KOPT-K1 (cell line): ENCODE results near the gene PRSS27.
"Not testable (repeated sequence)": the region's sequence is repeated elsewhere in the genome, so short reads cannot be mapped to it uniquely, and the experiment has no call there.

Experiments
- H3K27ac ChIP-seq: fragments of 200-600 bp; sonication (generic); 2 replicates; pipeline ENCODE4 v1.5.1; 2016; ENCODE audit warnings: antibody characterized with exemption, mild to moderate bottlenecking, low read depth, low read length; ENCODE audit not compliant: poor library complexity, severe bottlenecking
- H3K36me3 ChIP-seq: fragments of 200-600 bp; sonication (generic); 2 replicates; pipeline ENCODE4 v1.5.1; 2017; ENCODE audit warnings: antibody characterized with exemption, mild to moderate bottlenecking, low read length, moderate library complexity; ENCODE audit not compliant: insufficient read depth
- H3K9me3 ChIP-seq: fragments of 200-600 bp; sonication (generic); 2 replicates; pipeline ENCODE4 v1.5.1; 2017; ENCODE audit warnings: antibody characterized with exemption, low read length, mild to moderate bottlenecking; ENCODE audit not compliant: insufficient read depth, poor library complexity, severe bottlenecking

Gene PRSS27

GRCh38 chr16:2701272-2701671 is 18.8 kb downstream of the PRSS27 start:
- H3K9me3 ChIP-seq, result no peaks in the 10 kb centered on the region
- no peak overlapping the region for H3K27ac ChIP-seq
- peaks cover 96% of the 10 kb centered on the region for H3K36me3 ChIP-seq

GRCh38 chr16:2700786-2701185 is 19.2 kb downstream of the PRSS27 start:
- Histone ChIP-seq H3K27ac (no peak overlapping the region), H3K9me3 (no peaks in the 10 kb centered on the region), H3K36me3 (peaks cover 91% of the 10 kb centered on the region)

GRCh38 chr16:2699791-2700600 is 20.0 kb downstream of the PRSS27 start:
- Histone ChIP-seq H3K36me3 (peaks cover 83% of the 10 kb centered on the region), H3K9me3 (no peaks in the 10 kb centered on the region), H3K27ac (no peak overlapping the region)

- no peak overlapping the region for H3K27ac ChIP-seq
- peaks cover 75% of the 10 kb centered on the region for H3K36me3 ChIP-seq
- H3K9me3 ChIP-seq, result no peaks in the 10 kb centered on the region
Observed at GRCh38 chr16:2698965-2699750, 20.9 kb downstream of the PRSS27 start.

DNA sequence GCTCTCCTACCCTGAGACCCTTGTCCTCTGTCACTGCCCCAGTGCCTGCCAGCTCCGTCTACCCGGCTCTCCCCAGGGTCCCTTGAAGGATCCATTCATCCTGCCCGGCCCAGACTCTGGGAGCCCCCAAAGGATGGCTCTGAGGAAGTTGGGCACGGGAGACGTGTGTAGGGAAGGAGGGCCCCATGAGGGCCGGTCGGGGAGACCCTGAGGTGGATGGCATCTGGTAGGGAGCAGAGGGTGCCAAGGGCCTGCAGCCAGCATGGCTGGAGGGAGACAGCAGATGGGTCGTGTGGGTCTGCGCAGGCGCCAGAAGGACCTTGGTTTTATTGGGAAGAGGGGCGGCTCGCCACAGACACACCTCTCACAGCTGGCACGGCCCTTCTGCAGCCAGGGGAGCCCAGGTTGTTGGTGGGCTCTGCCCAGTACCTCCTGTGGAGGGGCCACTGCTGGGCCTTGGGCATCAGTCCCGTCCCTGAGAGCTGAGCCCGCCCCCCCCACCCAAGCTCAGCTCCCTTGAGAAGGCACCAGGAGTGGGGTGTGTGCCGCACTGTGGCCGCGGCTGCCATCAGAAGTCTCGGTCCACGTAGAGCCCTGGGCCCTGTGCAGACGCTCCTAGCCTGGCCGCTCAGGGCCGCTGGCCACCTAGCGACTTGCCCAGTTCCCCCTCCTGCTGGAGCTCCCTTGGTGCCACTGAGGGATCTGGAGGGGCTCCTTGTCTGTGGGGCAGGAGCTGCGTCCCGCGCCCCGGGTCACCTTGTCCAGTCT is 21.7 kb downstream of the PRSS27 start:
- no peak overlapping the region for H3K27ac ChIP-seq
- H3K9me3 ChIP-seq, result no peaks in the 10 kb centered on the region
- H3K36me3 ChIP-seq, result peaks cover 66% of the 10 kb centered on the region

DNA sequence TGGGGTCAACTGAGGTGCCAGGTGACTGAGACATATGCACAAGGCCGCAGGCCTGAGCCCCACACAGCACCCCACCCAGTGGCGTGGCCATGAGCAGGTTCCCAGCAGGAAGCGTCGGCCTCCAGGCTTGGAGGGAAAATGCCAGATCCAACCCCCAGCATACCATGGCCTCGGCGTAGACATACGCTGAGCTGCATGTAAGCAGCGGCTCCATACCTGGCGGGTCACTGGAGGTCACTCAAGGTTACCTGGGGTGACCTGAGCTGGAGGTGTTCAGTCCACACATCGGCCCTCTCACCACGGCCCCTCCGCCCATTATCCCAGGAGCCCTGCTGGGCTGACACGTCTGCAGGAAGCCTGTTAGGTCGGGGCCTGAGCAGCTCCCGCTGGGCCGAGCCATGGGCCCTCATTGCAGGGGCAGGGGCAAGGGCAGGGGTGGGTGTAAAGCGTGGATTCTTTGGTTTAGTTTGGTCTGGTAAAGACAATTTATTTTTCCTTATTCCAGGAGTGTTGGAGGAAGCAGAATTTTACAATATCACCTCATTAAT is 22.5 kb downstream of the PRSS27 start:
- Histone ChIP-seq H3K27ac (no peak overlapping the region), H3K9me3 (no peaks in the 10 kb centered on the region), H3K36me3 (peaks cover 58% of the 10 kb centered on the region)

GRCh38 chr16:2696601-2697250 is 23.3 kb downstream of the PRSS27 start:
- H3K27ac ChIP-seq, H3K9me3 ChIP-seq: not testable (repeated sequence)
- peaks cover 55% of the 10 kb centered on the region for H3K36me3 ChIP-seq

DNA sequence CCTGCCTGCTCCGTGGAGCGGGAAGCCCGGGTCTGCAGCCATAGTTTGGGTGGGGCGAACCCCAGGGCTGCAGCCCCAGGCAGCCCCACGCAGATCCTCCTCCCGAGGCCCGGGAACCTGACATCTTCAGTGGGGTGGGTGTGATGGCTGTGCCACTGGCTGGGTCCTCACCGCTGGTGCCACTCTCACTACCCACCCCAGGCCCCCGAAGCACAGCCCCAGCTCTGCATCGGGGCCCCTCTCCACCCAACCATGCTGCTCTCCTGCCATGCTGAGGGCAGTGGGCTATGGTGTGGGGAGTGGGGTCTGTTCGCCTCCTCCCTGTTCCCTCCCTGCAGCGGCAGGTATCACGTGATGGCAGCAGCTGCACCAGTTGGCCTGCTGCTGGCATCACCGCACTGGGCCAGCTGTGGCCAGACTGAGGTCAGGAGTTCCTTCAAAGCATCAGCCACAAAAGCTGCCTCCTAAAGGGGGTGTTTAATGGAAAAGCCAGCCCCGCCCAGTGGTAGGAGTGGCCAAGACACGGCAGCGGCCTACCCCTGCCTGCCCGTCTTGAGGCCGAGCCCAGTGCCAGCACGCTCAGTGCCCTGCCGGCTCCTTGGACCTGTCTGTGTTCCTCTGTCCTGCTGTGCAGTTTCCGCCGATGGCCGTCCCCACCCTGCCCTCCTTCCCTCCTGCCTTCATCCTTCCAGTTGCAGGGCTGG is 26.9 kb downstream of the PRSS27 start:
- H3K36me3 ChIP-seq, result peaks cover 40% of the 10 kb centered on the region
- H3K27ac ChIP-seq, result no peak overlapping the region
- H3K9me3 ChIP-seq, result no peaks in the 10 kb centered on the region

GRCh38 chr16:2692251-2692947 is 27.6 kb downstream of the PRSS27 start:
- Histone ChIP-seq H3K9me3 (no peaks in the 10 kb centered on the region), H3K36me3 (peaks cover 33% of the 10 kb centered on the region), H3K27ac (no peak overlapping the region)

GRCh38 chr16:2691491-2692248 is 28.4 kb downstream of the PRSS27 start:
- Histone ChIP-seq H3K27ac (no peak overlapping the region), H3K9me3 (no peaks in the 10 kb centered on the region), H3K36me3 (peaks cover 25% of the 10 kb centered on the region; the same call in 1 of the 2 replicates)

- no peak overlapping the region for H3K27ac ChIP-seq
Observed at GRCh38 chr16:2690852-2691251, 29.2 kb downstream of the PRSS27 start.

GRCh38 chr16:2689968-2690801 is 29.8 kb downstream of the PRSS27 start:
- Histone ChIP-seq H3K9me3 (no peaks in the 10 kb centered on the region), H3K27ac (no peak overlapping the region), H3K36me3 (peaks cover 24% of the 10 kb centered on the region; the same call in 1 of the 2 replicates)

More at GRCh38 chr16:2690852-2691251, 29.2 kb downstream of the PRSS27 start:
- H3K36me3 ChIP-seq, result peaks cover 24% of the 10 kb centered on the region; the same call in 1 of the 2 replicates
- no peaks in the 10 kb centered on the region for H3K9me3 ChIP-seq
